HepG2 (cell line): ENCODE results near the gene SAA1. TPM values are rescaled to one million over a fixed set of nuclear protein-coding genes. Genes with fewer than 3 reads are reported as not detected.

ENCODE experiments used
- ATAC-seq: fragments of 200-7000 bp; cut with Tn5 transposase; 3 replicates; pipeline ENCODE4 v1.9.1; 2020; ENCODE audit warnings: mild to moderate bottlenecking, moderate library complexity
- BruUV-seq: library from RNA; stranded (reverse); fragments of 400-500 nt; replicated peaks from 2 replicates; lab custom pipeline; 2021; lab: Mats Ljungman, UMichigan
- CTCF ChIA-PET: fragments of 300-600 bp; formaldehyde crosslinking; extraction: SDS; loops from one replicate; lab custom pipeline; 2021; ENCODE audit warnings: low total read pairs, inconsistent platforms, low intra/inter-chr PET ratio; lab: Yijun Ruan, JAX
- POLR2A ChIA-PET: fragments of 350-600 bp; sonication (Branson Sonifier 250); formaldehyde crosslinking; loops from one replicate; lab custom pipeline; 2020; ENCODE audit warnings: antibody characterized with exemption, inconsistent platforms; lab: Yijun Ruan, JAX
- DNase-seq: peaks from one replicate; pipeline ENCODE4 v3.0.0-alpha.2; 2015; ENCODE audit warnings: low spot score
- FAIRE-seq: peaks from 3 replicates; lab custom pipeline; 2011; peaks lifted over from hg19 to GRCh38; lab: Jason Lieb, UNC
- H2AFZ ChIP-seq: one replicate; pipeline ENCODE4 v1.6.1; 2011; ENCODE audit warnings: low read length, inconsistent platforms
- H3K27ac ChIP-seq: fragments of 300-600 bp; 3 replicates; pipeline ENCODE4 v1.8.0; 2011; ENCODE audit warnings: mixed run types, mild to moderate bottlenecking, mixed read lengths, low read length, inconsistent platforms; ENCODE audit not compliant: insufficient read depth; ENCODE audit errors: extremely low read length
- H3K27me3 ChIP-seq, 2 experiments: fragments of 200-600 bp in 1 of 2; 2 replicates in 1 of 2; 3 replicates in 1 of 2; pipeline versions ENCODE4 v1.6.0 to v1.8.0; 2011; ENCODE audit warnings: low read length in 2 of 2, mild to moderate bottlenecking in 2 of 2, moderate library complexity in 2 of 2, inconsistent platforms in 1 of 2; ENCODE audit not compliant: insufficient read depth in 2 of 2, control insufficient read depth in 1 of 2
- H3K36me3 ChIP-seq, 2 experiments: fragments of 200-600 bp in 1 of 2; replicated peaks in 1 of 2; 2 replicates in 1 of 2; 3 replicates in 1 of 2; pipeline versions ENCODE4 v1.5.1 to v1.8.0; 2011; ENCODE audit warnings: low read length in 2 of 2, inconsistent platforms in 1 of 2; ENCODE audit not compliant: insufficient read depth in 2 of 2, control insufficient read depth in 1 of 2
- H3K4me1 ChIP-seq: 2 replicates; pipeline ENCODE4 v1.5.1; 2012; ENCODE audit warnings: low read length, inconsistent platforms; ENCODE audit not compliant: insufficient read depth
- H3K4me2 ChIP-seq: 2 replicates; pipeline ENCODE4 v1.6.0; 2011; ENCODE audit warnings: low read depth, low read length, inconsistent platforms
- H3K4me3 ChIP-seq, 3 experiments: fragments of 200-600 bp in 1 of 3; sonication (generic), shearing (Covaris generic) in 1 of 3; replicated peaks in 1 of 3; 2 replicates each; pipeline ENCODE4 v1.5.1; 2011 to 2016; ENCODE audit warnings: low read length in 3 of 3, inconsistent platforms in 2 of 3, low read depth in 2 of 3, mild to moderate bottlenecking in 2 of 3, control low read depth in 1 of 3, mixed read lengths in 1 of 3; ENCODE audit not compliant: insufficient read depth in 1 of 3
- H3K79me2 ChIP-seq: one replicate; pipeline ENCODE4 v1.6.1; 2011; ENCODE audit warnings: low read length, inconsistent platforms; ENCODE audit not compliant: insufficient read depth
- H3K9ac ChIP-seq: 2 replicates; pipeline ENCODE4 v1.6.0; 2011; ENCODE audit warnings: mild to moderate bottlenecking, low read depth, low read length, inconsistent platforms; ENCODE audit not compliant: insufficient read depth
- H3K9me3 ChIP-seq: 2 replicates; pipeline ENCODE4 v1.5.1; 2012; ENCODE audit warnings: mild to moderate bottlenecking, low read length
- H4K20me1 ChIP-seq: 2 replicates; pipeline ENCODE4 v1.6.0; 2011; ENCODE audit warnings: inconsistent platforms, mild to moderate bottlenecking, low read length, moderate library complexity; ENCODE audit not compliant: insufficient read depth
- CBX5 ChIP-seq: sonication (generic); formaldehyde crosslinking; IDR thresholded peaks from 2 replicates; pipeline ENCODE4 v1.4.0; 2020; ENCODE audit warnings: missing genetic modification reagents, borderline replicate concordance
- MED1 ChIP-seq: sonication (generic); formaldehyde crosslinking; IDR thresholded peaks from 2 replicates; pipeline ENCODE4 v1.4.0; 2020; ENCODE audit warnings: missing genetic modification reagents
- PRPF4 ChIP-seq: fragments of 200-400 bp; formaldehyde crosslinking; IDR thresholded peaks from 2 replicates; pipeline ENCODE4 v1.6.1; 2016; ENCODE audit warnings: low read length, low read depth; ENCODE audit not compliant: poor library complexity, severe bottlenecking
- ZBTB33 ChIP-seq: sonication (generic); formaldehyde crosslinking; IDR thresholded peaks from 2 replicates; pipeline ENCODE4 v1.4.0; 2020; ENCODE audit warnings: missing genetic modification reagents
- ZNF138 ChIP-seq: sonication (generic); formaldehyde crosslinking; IDR thresholded peaks from 2 replicates; pipeline ENCODE4 v1.5.0; 2020; ENCODE audit warnings: mild to moderate bottlenecking, low read depth, missing genetic modification reagents
- ZNF614 ChIP-seq: IDR thresholded peaks from 2 replicates; pipeline ENCODE4 v1.6.1; 2018; ENCODE audit warnings: missing biosample characterization, missing genetic modification reagents, inconsistent platforms, borderline replicate concordance
- WGBS: methylation state at CpG from one replicate; pipeline ENCODE4 v1.1.6; 2017; ENCODE audit warnings: low lambda C conversion rate; 5-methylcytosine and 5-hydroxymethylcytosine counted together
- in situ Hi-C: cut with HindIII; loops from 2 replicates; pipeline ENCODE4 v1.10.0; 2017; ENCODE audit warnings: low pct_unique_long_range_greater_than_20kb; ENCODE audit not compliant: extremely low pct_ligation_motif_present
- intact Hi-C: fragments of 100-400 bp; cut with micrococcal nuclease; formaldehyde crosslinking; loops from one replicate; pipeline ENCODE4 v1.10.0; 2022; ENCODE audit not compliant: unreplicated experiment
- polyA plus RNA-seq, 8 experiments: library from polyadenylated mRNA; depleted of rRNA in 3 of 8; stranded (reverse) in 7 of 8; unstranded in 1 of 8; fragments of >200 nt; fragmentation: Illumina TruSeq in 4 of 8; extraction: Trizol in 4 of 8; gene quantifications; 2 replicates each; pipeline versions ENCODE4 v1.2.1 to v1.2.3, GENCODE V29; 2011 to 2016; ENCODE audit warnings: low read depth in 4 of 8, missing spikeins in 1 of 8, mixed read lengths in 1 of 8; ENCODE audit not compliant: insufficient read depth in 1 of 8
- total RNA-seq, 5 experiments: library from RNA; depleted of rRNA; stranded (reverse); fragments of >200 nt; fragmentation: Illumina TruSeq; extraction: Trizol; gene quantifications; 2 replicates each; pipeline ENCODE4 v1.2.3, GENCODE V29; 2016; ENCODE audit warnings: low read depth in 1 of 5
- TF ChIP-seq, protein P1 (sequence below): sonication (generic); formaldehyde crosslinking; IDR thresholded peaks from 2 replicates; pipeline ENCODE4 v1.4.0; 2020; ENCODE audit warnings: mild to moderate bottlenecking, missing genetic modification reagents
- TF ChIP-seq, protein P2 (sequence below): sonication (generic); formaldehyde crosslinking; IDR thresholded peaks from 2 replicates; pipeline ENCODE4 v1.5.0; 2020; ENCODE audit warnings: missing genetic modification reagents, mild to moderate bottlenecking, borderline replicate concordance
- TF ChIP-seq, protein P3 (sequence below): sonication (generic); formaldehyde crosslinking; conservative IDR thresholded peaks from 2 replicates; pipeline ENCODE4 v1.4.0; 2020; ENCODE audit warnings: missing genetic modification reagents

SAA1 gene
- total and polyA plus RNA-seq, 2 of the 13 experiments (the other 11 are each of a cell fraction or from before 2014, with no cell fraction given) = not detected

DNA sequence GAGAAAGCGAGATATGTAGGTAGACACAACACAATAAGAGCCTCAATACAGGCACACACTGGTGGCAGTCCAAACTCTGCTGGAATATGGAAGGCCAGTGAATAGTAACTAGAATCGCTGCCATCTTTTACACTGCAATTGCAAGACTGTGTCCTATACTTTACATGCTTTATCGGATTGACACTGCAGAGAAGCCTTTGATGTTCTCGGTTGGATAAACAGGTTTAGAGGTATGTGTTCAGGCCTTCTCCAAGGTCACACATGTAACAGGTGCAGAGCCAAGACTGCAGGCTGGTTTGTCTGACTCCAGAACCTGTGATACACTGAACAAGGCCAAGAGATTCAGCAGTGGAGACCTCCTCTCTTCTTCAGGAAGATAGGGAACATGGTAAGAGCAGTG, 5.1 kb downstream of the SAA1 start:
- no peak for DNase-seq
- ChIA-PET POLR2A (no interaction called here), CTCF (no interaction called here)
- Histone ChIP-seq H2AFZ (no peak overlapping the region), H3K27ac (no peak overlapping the region), H3K4me2 (no peak overlapping the region; the same call in 1 of the 2 replicates), H3K9ac (no peak overlapping the region), H3K36me3 (no peaks in the 10 kb centered on the region), H3K9me3 (no peaks in the 10 kb centered on the region), H3K79me2 (no peaks in the 10 kb centered on the region), H3K4me3 (no peak overlapping the region), H3K27me3 (no peaks in the 10 kb centered on the region), H3K4me1 (peaks cover 8% of the 10 kb centered on the region), H4K20me1 (no peaks in the 10 kb centered on the region)
- intact Hi-C loops = no loop called here
- no TSS peak for BruUV-seq
- FAIRE-seq = no peak
- in situ Hi-C loops = no loop called here
- 25% methylated on average over 4 of the region's 4 CpGs for WGBS
- no peak for ATAC-seq
- TF ChIP-seq MED1 = no peak
- TF ChIP-seq PRPF4 = no peak
- no peak for TF ChIP-seq ZNF138 (CRISPR knock-in tag)
- TF ChIP-seq CBX5 (CRISPR knock-in tag) = no peak
- TF ChIP-seq, protein P1, sequence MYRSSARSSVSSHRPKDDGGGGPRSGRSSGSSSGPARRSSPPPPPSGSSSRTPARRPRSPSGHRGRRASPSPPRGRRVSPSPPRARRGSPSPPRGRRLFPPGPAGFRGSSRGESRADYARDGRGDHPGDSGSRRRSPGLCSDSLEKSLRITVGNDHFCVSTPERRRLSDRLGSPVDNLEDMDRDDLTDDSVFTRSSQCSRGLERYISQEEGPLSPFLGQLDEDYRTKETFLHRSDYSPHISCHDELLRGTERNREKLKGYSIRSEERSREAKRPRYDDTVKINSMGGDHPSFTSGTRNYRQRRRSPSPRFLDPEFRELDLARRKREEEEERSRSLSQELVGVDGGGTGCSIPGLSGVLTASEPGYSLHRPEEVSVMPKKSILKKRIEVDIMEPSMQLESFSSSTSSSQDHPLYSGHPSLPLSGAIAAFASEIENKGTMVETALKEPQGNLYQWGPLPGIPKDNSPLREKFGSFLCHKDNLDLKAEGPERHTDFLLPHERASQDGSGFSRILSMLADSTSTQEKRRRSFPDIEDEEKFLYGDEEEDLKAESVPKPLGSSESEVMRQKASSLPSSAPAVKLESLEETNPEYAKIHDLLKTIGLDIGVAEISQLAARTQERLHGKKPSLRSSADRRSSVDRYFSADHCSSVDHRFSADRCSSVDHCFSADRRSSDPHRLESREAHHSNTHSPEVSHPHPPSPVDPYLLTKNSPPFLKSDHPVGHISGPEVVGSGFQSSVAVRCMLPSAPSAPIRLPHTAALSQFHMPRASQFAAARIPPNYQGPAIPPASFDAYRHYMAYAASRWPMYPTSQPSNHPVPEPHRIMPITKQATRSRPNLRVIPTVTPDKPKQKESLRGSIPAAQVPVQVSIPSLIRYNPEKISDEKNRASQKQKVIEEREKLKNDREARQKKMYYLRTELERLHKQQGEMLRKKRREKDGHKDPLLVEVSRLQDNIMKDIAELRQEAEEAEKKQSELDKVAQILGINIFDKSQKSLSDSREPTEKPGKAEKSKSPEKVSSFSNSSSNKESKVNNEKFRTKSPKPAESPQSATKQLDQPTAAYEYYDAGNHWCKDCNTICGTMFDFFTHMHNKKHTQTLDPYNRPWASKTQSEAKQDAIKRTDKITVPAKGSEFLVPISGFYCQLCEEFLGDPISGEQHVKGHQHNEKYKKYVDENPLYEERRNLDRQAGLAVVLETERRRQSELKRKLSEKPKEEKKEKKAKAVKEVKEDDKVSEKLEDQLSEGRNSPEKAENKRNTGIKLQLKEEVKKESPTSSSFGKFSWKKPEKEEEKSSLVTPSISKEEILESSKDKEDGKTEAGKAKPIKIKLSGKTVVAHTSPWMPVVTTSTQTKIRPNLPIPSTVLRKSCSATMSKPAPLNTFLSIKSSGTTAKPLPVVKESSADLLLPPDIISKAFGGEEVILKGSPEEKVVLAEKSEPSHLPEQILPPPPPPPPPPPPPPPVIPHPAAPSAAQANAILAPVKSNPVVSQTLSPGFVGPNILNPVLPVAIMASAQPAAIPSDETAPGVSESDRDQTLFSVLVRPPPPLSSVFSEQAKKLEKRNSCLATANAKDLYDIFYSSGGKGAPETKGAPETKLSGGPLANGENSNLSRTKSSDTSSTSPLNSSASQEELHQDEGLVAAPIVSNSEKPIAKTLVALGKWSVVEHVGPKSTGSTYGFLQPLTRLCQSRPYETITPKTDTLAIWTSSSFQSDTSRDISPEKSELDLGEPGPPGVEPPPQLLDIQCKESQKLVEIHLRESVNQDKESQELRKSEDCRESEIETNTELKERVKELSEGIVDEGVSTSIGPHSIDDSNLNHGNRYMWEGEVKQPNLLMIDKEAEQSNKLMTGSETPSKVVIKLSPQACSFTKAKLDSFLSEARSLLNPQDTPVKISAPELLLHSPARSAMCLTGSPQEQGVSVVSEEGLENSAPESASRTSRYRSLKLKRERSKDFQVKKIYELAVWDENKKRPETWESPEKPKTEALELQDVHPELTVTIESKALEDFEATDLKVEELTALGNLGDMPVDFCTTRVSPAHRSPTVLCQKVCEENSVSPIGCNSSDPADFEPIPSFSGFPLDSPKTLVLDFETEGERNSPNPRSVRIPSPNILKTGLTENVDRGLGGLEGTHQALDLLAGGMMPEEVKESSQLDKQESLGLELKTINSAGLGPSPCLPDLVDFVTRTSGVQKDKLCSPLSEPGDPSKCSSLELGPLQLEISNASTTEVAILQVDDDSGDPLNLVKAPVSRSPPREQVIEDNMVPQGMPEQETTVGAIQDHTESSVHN (CRISPR knock-in tag) = no peak
- TF ChIP-seq, protein P2, sequence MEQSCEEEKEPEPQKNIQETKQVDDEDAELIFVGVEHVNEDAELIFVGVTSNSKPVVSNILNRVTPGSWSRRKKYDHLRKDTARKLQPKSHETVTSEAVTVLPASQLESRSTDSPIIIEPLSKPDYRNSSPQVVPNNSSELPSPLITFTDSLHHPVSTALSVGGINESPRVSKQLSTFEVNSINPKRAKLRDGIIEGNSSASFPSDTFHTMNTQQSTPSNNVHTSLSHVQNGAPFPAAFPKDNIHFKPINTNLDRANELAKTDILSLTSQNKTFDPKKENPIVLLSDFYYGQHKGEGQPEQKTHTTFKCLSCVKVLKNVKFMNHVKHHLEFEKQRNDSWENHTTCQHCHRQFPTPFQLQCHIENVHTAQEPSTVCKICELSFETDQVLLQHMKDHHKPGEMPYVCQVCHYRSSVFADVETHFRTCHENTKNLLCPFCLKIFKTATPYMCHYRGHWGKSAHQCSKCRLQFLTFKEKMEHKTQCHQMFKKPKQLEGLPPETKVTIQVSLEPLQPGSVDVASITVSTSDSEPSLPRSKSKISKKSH = no peak
- no peak for TF ChIP-seq ZBTB33
- TF ChIP-seq, protein P3, sequence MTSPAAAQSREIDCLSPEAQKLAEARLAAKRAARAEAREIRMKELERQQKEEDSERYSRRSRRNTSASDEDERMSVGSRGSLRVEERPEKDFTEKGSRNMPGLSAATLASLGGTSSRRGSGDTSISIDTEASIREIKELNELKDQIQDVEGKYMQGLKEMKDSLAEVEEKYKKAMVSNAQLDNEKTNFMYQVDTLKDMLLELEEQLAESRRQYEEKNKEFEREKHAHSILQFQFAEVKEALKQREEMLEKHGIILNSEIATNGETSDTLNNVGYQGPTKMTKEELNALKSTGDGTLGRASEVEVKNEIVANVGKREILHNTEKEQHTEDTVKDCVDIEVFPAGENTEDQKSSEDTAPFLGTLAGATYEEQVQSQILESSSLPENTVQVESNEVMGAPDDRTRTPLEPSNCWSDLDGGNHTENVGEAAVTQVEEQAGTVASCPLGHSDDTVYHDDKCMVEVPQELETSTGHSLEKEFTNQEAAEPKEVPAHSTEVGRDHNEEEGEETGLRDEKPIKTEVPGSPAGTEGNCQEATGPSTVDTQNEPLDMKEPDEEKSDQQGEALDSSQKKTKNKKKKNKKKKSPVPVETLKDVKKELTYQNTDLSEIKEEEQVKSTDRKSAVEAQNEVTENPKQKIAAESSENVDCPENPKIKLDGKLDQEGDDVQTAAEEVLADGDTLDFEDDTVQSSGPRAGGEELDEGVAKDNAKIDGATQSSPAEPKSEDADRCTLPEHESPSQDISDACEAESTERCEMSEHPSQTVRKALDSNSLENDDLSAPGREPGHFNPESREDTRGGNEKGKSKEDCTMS = no peak
- peak; percentile 98 for TF ChIP-seq ZNF614 (CRISPR knock-in tag)
